WTC11 (cell line): Measurements from ENCODE around the gene PANX2. TPM values are rescaled to one million over a fixed set of nuclear protein-coding genes. Genes with fewer than 3 reads are reported as not detected.
A peak's percentile ranks its signal among the peaks of the same experiment; 100 is the strongest.

Source experiments
- ATAC-seq: fragments of 200-7000 bp; cut with Tn5 transposase; 2 replicates; pipeline ENCODE4 v1.10.0; 2021; ENCODE audit warnings: mild to moderate bottlenecking, moderate library complexity
- CTCF ChIA-PET: fragments of 300-600 bp; sonication (Branson Sonifier 250); formaldehyde crosslinking; loops from one replicate; lab custom pipeline; 2021; ENCODE audit warnings: antibody characterized with exemption; lab: Charles Lee
- POLR2A ChIA-PET: fragments of 350-600 bp; sonication (Branson Sonifier 250); formaldehyde crosslinking; loops from one replicate; lab custom pipeline; 2021; ENCODE audit warnings: antibody characterized with exemption; lab: Charles Lee
- DNase-seq: peaks from one replicate; pipeline ENCODE4 v3.0.0; 2021; ENCODE audit warnings: low spot score
- H3K27ac Mint-ChIP-seq: 2 replicates; pipeline ENCODE4 v1.8.0; 2021; ENCODE audit warnings: mixed read lengths
- H3K27me3 Mint-ChIP-seq: 2 replicates; pipeline ENCODE4 v1.8.0; 2021; ENCODE audit warnings: low read depth, mild to moderate bottlenecking, moderate library complexity, mixed read lengths
- H3K36me3 Mint-ChIP-seq: 2 replicates; pipeline ENCODE4 v1.8.0; 2021; ENCODE audit warnings: mixed read lengths
- H3K4me1 Mint-ChIP-seq: 2 replicates; pipeline ENCODE4 v1.8.0; 2022; ENCODE audit warnings: mixed read lengths
- H3K4me3 Mint-ChIP-seq: 2 replicates; pipeline ENCODE4 v1.8.0; 2021; ENCODE audit warnings: mild to moderate bottlenecking, moderate library complexity, mixed read lengths
- H3K9me3 Mint-ChIP-seq: 2 replicates; pipeline ENCODE4 v1.8.0; 2021; ENCODE audit warnings: mixed read lengths
- CBFB ChIP-seq: sonication (generic); formaldehyde crosslinking; IDR thresholded peaks from 2 replicates; pipeline ENCODE4 v1.8.1; 2022; ENCODE audit warnings: mild to moderate bottlenecking, low read depth, missing genetic modification reagents
- ESRRA ChIP-seq: sonication (generic); formaldehyde crosslinking; IDR thresholded peaks from 2 replicates; pipeline ENCODE4 v1.8.1; 2022; ENCODE audit warnings: mild to moderate bottlenecking, missing genetic modification reagents, borderline replicate concordance
- JUN ChIP-seq: sonication (generic); formaldehyde crosslinking; IDR thresholded peaks from 2 replicates; pipeline ENCODE4 v1.8.0; 2023; ENCODE audit warnings: mild to moderate bottlenecking, missing genetic modification reagents
- RORB ChIP-seq: fragments of 250-450 bp; sonication (Bioruptor Pico); IDR thresholded peaks from 2 replicates; pipeline ENCODE4 v1.9.0; 2021; ENCODE audit warnings: mild to moderate bottlenecking
- SMAD3 ChIP-seq: sonication (generic); formaldehyde crosslinking; IDR thresholded peaks from 2 replicates; pipeline ENCODE4 v1.8.0; 2022; ENCODE audit warnings: missing genetic modification reagents, mild to moderate bottlenecking, borderline replicate concordance
- TCF7 ChIP-seq: sonication (generic); formaldehyde crosslinking; IDR thresholded peaks from 2 replicates; pipeline ENCODE4 v1.8.0; 2022; ENCODE audit warnings: mild to moderate bottlenecking, low read depth, missing genetic modification reagents, moderate library complexity
- ZNF232 ChIP-seq: sonication (generic); formaldehyde crosslinking; IDR thresholded peaks from 2 replicates; pipeline ENCODE4 v1.8.0; 2022; ENCODE audit warnings: mild to moderate bottlenecking, missing genetic modification reagents
- ZNF671 ChIP-seq: fragments of 250-450 bp; sonication (Bioruptor Pico); IDR thresholded peaks from 2 replicates; pipeline ENCODE4 v1.8.0; 2021; ENCODE audit warnings: mild to moderate bottlenecking
- total RNA-seq: library from RNA; stranded (reverse); gene quantifications from 3 replicates; pipeline ENCODE4 v1.2.3, GENCODE V29; 2021
- TF ChIP-seq, protein P1 (sequence below): sonication (generic); formaldehyde crosslinking; IDR thresholded peaks from 2 replicates; pipeline ENCODE4 v1.8.0; 2022; ENCODE audit warnings: mild to moderate bottlenecking, missing genetic modification reagents
- TF ChIP-seq, protein P2 (sequence below): sonication (generic); formaldehyde crosslinking; conservative IDR thresholded peaks from 2 replicates; pipeline ENCODE4 v1.8.1; 2023; ENCODE audit warnings: mild to moderate bottlenecking, low read depth, missing genetic modification reagents, moderate library complexity
- TF ChIP-seq, protein P3 (sequence below): sonication (generic); formaldehyde crosslinking; IDR thresholded peaks from 2 replicates; pipeline ENCODE4 v1.8.0; 2022; ENCODE audit warnings: missing genetic modification reagents
- TF ChIP-seq, protein P4 (sequence below): fragments of 250-450 bp; sonication (Bioruptor Pico); IDR thresholded peaks from 2 replicates; pipeline ENCODE4 v1.9.0; 2021; ENCODE audit warnings: moderate library complexity, mild to moderate bottlenecking, inconsistent platforms, borderline replicate concordance
- TF ChIP-seq, protein P5 (sequence below): sonication (generic); formaldehyde crosslinking; IDR thresholded peaks from 2 replicates; pipeline ENCODE4 v1.8.1; 2022; ENCODE audit warnings: low read depth, missing genetic modification reagents, borderline replicate concordance

The PANX2 gene
- total RNA-seq, 1 experiment from 2014 or later = 10.2 TPM

DNA sequence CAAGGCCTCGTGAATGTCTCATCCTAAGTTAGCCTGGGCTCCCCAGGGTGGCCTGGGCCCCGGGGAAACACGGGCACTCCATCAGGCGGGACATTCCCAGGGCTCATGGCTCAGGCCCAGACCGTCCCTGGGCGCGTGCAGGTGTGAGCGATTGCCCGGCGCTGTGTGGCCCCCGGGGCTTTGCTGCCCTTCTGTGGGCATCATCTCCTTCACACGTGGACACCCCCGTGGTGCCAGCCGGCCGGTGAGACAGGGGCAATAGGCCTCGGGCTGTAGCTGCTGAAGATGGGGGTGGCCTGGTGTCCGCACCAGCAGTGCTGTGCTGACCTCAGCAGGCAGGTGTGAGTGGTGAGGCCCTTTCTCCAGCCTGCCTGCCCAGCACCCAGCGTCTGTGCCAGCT, 25.7 kb downstream of the PANX2 start (continued):
- TF ChIP-seq, protein P1, sequence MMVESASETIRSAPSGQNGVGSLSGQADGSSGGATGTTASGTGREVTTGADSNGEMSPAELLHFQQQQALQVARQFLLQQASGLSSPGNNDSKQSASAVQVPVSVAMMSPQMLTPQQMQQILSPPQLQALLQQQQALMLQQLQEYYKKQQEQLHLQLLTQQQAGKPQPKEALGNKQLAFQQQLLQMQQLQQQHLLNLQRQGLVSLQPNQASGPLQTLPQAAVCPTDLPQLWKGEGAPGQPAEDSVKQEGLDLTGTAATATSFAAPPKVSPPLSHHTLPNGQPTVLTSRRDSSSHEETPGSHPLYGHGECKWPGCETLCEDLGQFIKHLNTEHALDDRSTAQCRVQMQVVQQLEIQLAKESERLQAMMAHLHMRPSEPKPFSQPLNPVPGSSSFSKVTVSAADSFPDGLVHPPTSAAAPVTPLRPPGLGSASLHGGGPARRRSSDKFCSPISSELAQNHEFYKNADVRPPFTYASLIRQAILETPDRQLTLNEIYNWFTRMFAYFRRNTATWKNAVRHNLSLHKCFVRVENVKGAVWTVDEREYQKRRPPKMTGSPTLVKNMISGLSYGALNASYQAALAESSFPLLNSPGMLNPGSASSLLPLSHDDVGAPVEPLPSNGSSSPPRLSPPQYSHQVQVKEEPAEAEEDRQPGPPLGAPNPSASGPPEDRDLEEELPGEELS = no peak
- TF ChIP-seq JUN = no peak
- TF ChIP-seq RORB (CRISPR knock-in tag) = no peak
- no peak for TF ChIP-seq ZNF671 (CRISPR knock-in tag)
- TF ChIP-seq, protein P2, sequence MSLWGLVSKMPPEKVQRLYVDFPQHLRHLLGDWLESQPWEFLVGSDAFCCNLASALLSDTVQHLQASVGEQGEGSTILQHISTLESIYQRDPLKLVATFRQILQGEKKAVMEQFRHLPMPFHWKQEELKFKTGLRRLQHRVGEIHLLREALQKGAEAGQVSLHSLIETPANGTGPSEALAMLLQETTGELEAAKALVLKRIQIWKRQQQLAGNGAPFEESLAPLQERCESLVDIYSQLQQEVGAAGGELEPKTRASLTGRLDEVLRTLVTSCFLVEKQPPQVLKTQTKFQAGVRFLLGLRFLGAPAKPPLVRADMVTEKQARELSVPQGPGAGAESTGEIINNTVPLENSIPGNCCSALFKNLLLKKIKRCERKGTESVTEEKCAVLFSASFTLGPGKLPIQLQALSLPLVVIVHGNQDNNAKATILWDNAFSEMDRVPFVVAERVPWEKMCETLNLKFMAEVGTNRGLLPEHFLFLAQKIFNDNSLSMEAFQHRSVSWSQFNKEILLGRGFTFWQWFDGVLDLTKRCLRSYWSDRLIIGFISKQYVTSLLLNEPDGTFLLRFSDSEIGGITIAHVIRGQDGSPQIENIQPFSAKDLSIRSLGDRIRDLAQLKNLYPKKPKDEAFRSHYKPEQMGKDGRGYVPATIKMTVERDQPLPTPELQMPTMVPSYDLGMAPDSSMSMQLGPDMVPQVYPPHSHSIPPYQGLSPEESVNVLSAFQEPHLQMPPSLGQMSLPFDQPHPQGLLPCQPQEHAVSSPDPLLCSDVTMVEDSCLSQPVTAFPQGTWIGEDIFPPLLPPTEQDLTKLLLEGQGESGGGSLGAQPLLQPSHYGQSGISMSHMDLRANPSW (CRISPR knock-in tag) = no peak
- TF ChIP-seq, protein P3, sequence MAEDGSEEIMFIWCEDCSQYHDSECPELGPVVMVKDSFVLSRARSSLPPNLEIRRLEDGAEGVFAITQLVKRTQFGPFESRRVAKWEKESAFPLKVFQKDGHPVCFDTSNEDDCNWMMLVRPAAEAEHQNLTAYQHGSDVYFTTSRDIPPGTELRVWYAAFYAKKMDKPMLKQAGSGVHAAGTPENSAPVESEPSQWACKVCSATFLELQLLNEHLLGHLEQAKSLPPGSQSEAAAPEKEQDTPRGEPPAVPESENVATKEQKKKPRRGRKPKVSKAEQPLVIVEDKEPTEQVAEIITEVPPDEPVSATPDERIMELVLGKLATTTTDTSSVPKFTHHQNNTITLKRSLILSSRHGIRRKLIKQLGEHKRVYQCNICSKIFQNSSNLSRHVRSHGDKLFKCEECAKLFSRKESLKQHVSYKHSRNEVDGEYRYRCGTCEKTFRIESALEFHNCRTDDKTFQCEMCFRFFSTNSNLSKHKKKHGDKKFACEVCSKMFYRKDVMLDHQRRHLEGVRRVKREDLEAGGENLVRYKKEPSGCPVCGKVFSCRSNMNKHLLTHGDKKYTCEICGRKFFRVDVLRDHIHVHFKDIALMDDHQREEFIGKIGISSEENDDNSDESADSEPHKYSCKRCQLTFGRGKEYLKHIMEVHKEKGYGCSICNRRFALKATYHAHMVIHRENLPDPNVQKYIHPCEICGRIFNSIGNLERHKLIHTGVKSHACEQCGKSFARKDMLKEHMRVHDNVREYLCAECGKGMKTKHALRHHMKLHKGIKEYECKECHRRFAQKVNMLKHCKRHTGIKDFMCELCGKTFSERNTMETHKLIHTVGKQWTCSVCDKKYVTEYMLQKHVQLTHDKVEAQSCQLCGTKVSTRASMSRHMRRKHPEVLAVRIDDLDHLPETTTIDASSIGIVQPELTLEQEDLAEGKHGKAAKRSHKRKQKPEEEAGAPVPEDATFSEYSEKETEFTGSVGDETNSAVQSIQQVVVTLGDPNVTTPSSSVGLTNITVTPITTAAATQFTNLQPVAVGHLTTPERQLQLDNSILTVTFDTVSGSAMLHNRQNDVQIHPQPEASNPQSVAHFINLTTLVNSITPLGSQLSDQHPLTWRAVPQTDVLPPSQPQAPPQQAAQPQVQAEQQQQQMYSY (CRISPR knock-in tag) = no peak
- TF ChIP-seq SMAD3 (CRISPR knock-in tag) = no peak
- TF ChIP-seq CBFB (CRISPR knock-in tag) = no peak
- TF ChIP-seq, protein P4, sequence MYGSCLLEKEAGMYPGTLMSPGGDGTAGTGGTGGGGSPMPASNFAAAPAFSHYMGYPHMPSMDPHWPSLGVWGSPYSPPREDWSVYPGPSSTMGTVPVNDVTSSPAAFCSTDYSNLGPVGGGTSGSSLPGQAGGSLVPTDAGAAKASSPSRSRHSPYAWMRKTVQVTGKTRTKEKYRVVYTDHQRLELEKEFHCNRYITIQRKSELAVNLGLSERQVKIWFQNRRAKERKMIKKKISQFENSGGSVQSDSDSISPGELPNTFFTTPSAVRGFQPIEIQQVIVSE (CRISPR knock-in tag) = no peak

DNA sequence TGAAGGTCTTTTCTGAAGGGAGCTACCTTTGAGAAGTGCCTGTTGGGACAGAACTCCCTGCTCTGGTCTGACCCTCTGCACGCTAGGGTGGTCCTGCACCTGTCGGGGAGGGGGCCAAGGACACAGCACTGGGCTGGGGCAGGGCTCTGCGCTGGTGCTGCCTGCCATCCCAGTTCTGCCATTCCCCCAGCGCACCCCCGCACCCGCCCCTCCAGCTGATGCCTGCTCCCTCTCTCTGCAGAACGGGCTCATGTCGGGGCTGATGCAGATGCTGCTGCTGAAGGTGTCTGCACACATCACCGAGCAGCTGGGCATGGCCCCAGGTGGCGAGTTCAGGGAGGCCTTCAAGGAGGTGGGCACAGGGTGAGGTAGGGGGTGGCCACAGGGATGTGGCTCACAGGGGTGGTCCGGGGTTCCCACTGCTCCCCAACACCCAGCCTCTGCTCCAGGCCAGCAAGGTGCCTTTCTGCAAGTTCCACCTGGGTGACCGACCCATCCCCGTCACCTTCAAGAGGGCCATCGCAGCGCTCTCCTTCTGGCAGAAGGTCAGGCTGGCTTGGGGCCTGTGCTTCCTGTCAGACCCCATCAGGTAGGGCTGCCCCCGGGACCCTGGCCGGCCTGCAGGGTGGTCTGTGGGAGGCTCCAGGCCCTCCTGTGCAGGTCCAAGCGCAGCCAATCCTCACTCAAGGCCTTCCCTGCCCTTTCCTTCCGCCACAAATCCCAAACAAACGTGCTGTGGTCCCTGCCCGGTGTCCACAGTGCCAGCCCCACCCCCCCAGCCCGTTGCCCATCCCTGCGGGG, 26.7 kb downstream of the PANX2 start:
- Mint-ChIP-seq H3K27ac (no peak overlapping the region), H3K4me1 (peaks cover 7% of the 10 kb centered on the region), H3K27me3 (no peaks in the 10 kb centered on the region), H3K4me3 (no peak overlapping the region), H3K9me3 (no peaks in the 10 kb centered on the region), H3K36me3 (no peaks in the 10 kb centered on the region)
- POLR2A ChIA-PET = no interaction called here
- ATAC-seq (no peak), DNase-seq (no peak)
- TF ChIP-seq TCF7 (CRISPR knock-in tag) (0 out of 2 replicates have a peak, but pooled peaks have one; percentile 16), ZNF232 (no peak), ESRRA (CRISPR knock-in tag) (no peak)
- TF ChIP-seq, protein P5, sequence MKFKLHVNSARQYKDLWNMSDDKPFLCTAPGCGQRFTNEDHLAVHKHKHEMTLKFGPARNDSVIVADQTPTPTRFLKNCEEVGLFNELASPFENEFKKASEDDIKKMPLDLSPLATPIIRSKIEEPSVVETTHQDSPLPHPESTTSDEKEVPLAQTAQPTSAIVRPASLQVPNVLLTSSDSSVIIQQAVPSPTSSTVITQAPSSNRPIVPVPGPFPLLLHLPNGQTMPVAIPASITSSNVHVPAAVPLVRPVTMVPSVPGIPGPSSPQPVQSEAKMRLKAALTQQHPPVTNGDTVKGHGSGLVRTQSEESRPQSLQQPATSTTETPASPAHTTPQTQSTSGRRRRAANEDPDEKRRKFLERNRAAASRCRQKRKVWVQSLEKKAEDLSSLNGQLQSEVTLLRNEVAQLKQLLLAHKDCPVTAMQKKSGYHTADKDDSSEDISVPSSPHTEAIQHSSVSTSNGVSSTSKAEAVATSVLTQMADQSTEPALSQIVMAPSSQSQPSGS (CRISPR knock-in tag) = no peak
- CTCF ChIA-PET = interaction anchor here (1.3 to 1.4 kb wide), 2 partner anchors 10 to 55 kb away, joined by 3 read pairs; no protein-coding TSS in a partner anchor
